HL-60 (cell line): ENCODE data around the gene DRC3.

Experiments used
- DNase-seq, 2 experiments: peaks; one replicate each; pipeline ENCODE4 v3.0.0-alpha.2; 2010 to 2020; ENCODE audit warnings: low read depth in 1 of 2, low spot score in 1 of 2
- H3K27ac ChIP-seq: fragments of 250-450 bp; sonication (Bioruptor Pico); replicated peaks from 2 replicates; pipeline ENCODE4 v1.5.1; 2020; ENCODE audit warnings: mild to moderate bottlenecking, moderate library complexity
- H3K27me3 ChIP-seq: fragments of 250-450 bp; sonication (Bioruptor Pico); 2 replicates; pipeline ENCODE4 v1.5.1; 2021; ENCODE audit warnings: mild to moderate bottlenecking, moderate library complexity; ENCODE audit not compliant: insufficient read depth, poor library complexity, severe bottlenecking
- H3K4me3 ChIP-seq: replicated peaks from 2 replicates; pipeline ENCODE4 v1.5.1; 2011; ENCODE audit warnings: mild to moderate bottlenecking, control low read depth, low read length; ENCODE audit not compliant: insufficient read depth
- CTCF ChIP-seq: IDR thresholded peaks from one replicate; pipeline ENCODE4 v1.5.1; 2011; ENCODE audit warnings: low read length, control low read depth, inconsistent platforms; ENCODE audit not compliant: insufficient read depth
- GABPA ChIP-seq: IDR thresholded peaks from 2 replicates; pipeline ENCODE4 v1.6.1; 2012; ENCODE audit warnings: low read depth
- POLR2AphosphoS5 ChIP-seq: IDR thresholded peaks from 2 replicates; pipeline ENCODE4 v1.6.1; 2012; ENCODE audit warnings: low read depth
- REST ChIP-seq: IDR thresholded peaks from 2 replicates; pipeline ENCODE4 v1.6.1; 2012; ENCODE audit warnings: low read depth; ENCODE audit not compliant: insufficient replicate concordance
- SPI1 ChIP-seq: IDR thresholded peaks from 2 replicates; pipeline ENCODE4 v1.6.1; 2012; ENCODE audit warnings: low read depth, mild to moderate bottlenecking, borderline replicate concordance

The DRC3 gene

GRCh38 chr17:18040261-18040858 is 67.7 kb downstream of the DRC3 start:
- Histone ChIP-seq H3K4me3 (peak overlapping the region; percentile 83), H3K27ac (peak overlapping the region; percentile 79; the same call in 1 of the 2 replicates), H3K27me3 (no peaks in the 10 kb centered on the region)
- no peak for DNase-seq
- TF ChIP-seq POLR2AphosphoS5 (no peak), REST (no peak), SPI1 (no peak), GABPA (no peak)

GRCh38 chr17:18041776-18042175 is 69.1 kb downstream of the DRC3 start:
- Histone ChIP-seq H3K4me3 (no peak overlapping the region), H3K27me3 (no peaks in the 10 kb centered on the region), H3K27ac (no peak overlapping the region)
- peak in 1 of 2 experiments; percentile 21 for DNase-seq
- TF ChIP-seq REST (no peak), POLR2AphosphoS5 (no peak), GABPA (no peak), CTCF (no peak), SPI1 (no peak)

- no peak for DNase-seq
- Histone ChIP-seq H3K27me3 (no peaks in the 10 kb centered on the region), H3K4me3 (no peak overlapping the region), H3K27ac (no peak overlapping the region)
- TF ChIP-seq SPI1 (no peak), CTCF (no peak), GABPA (no peak)
These were observed 70.3 kb downstream of the DRC3 start for GRCh38 chr17:18042983-18043382.

- H3K27ac ChIP-seq = no peak overlapping the region
- DNase-seq = no peak
- no peaks in the 10 kb centered on the region for H3K27me3 ChIP-seq
- TF ChIP-seq REST = no peak
- TF ChIP-seq GABPA = no peak
- TF ChIP-seq SPI1 = no peak
- TF ChIP-seq CTCF = no peak
- no peak for TF ChIP-seq POLR2AphosphoS5
- no peak overlapping the region for H3K4me3 ChIP-seq
These were observed 70.8 kb downstream of the DRC3 start for GRCh38 chr17:18043491-18043890.
